Thyroid gland (tissue), 4 donors: Measurements from ENCODE around the gene PLAU. TPM values are rescaled to one million over a fixed set of nuclear protein-coding genes. Genes with fewer than 3 reads are reported as not detected.
"Not testable (repeated sequence)": the region's sequence is repeated elsewhere in the genome, so short reads cannot be mapped to it uniquely, and the experiment has no call there.

ENCODE experiments used
- DNase-seq, 2 donors: peaks; one replicate each; pipeline ENCODE4 v3.0.0-alpha.2; 2019
- H3K27ac ChIP-seq, 3 donors: fragments of 200-600 bp; sonication (generic); 1 replicate in 2 of 3; 2 replicates in 1 of 3; pipeline ENCODE4 v1.5.1; 2016 to 2019; ENCODE audit warnings: mild to moderate bottlenecking in 1 of 3, moderate library complexity in 1 of 3
- H3K27me3 ChIP-seq: fragments of 200-600 bp; sonication (generic); one replicate; pipeline ENCODE4 v1.5.1; 2019
- H3K36me3 ChIP-seq, 2 donors: fragments of 200-600 bp; sonication (generic); one replicate each; pipeline ENCODE4 v1.5.1; 2016 to 2019
- H3K4me1 ChIP-seq, 2 donors: fragments of 200-600 bp; sonication (generic); one replicate each; pipeline ENCODE4 v1.5.1; 2017 to 2019
- H3K4me3 ChIP-seq, 3 donors: fragments of 200-600 bp; sonication (generic); replicated peaks in 1 of 3; 1 replicate in 2 of 3; 2 replicates in 1 of 3; pipeline ENCODE4 v1.5.1; 2016; ENCODE audit warnings: mild to moderate bottlenecking in 1 of 3
- H3K9me3 ChIP-seq: fragments of 200-600 bp; sonication (generic); one replicate; pipeline ENCODE4 v1.5.1; 2017
- CTCF ChIP-seq, 6 experiments: fragments of 200-600 bp in 3 of 6; fragments of 450-650 bp in 3 of 6; sonication (generic) in 3 of 6; IDR thresholded peaks; one replicate each; pipeline ENCODE4 v1.5.1; 2016 to 2019; ENCODE audit warnings: antibody characterized with exemption in 6 of 6, mild to moderate bottlenecking in 2 of 6, inconsistent platforms in 1 of 6, moderate library complexity in 1 of 6
- POLR2A ChIP-seq, 2 donors: fragments of 450-650 bp; IDR thresholded peaks; one replicate each; pipeline ENCODE4 v1.6.1; 2017; ENCODE audit warnings: antibody characterized with exemption in 2 of 2, mild to moderate bottlenecking in 2 of 2, moderate library complexity in 1 of 2
- WGBS, 2 donors: methylation state at CpG; one replicate each; pipeline ENCODE4 v1.1.5; 2017; 5-methylcytosine and 5-hydroxymethylcytosine counted together
- intact Hi-C: fragments of 100-400 bp; cut with DNase I; formaldehyde crosslinking; loops from one replicate; pipeline ENCODE4 v1.15.1; 2023
- total RNA-seq, 4 donors: library from RNA; depleted of rRNA; stranded (reverse); fragments of >200 nt; gene quantifications; one replicate each; pipeline ENCODE4 v1.2.3, GENCODE V29; 2016

The PLAU gene
- total RNA-seq, 4 donors from 2014 or later = 3.8 to 13.3 (median 7.3) TPM

DNA sequence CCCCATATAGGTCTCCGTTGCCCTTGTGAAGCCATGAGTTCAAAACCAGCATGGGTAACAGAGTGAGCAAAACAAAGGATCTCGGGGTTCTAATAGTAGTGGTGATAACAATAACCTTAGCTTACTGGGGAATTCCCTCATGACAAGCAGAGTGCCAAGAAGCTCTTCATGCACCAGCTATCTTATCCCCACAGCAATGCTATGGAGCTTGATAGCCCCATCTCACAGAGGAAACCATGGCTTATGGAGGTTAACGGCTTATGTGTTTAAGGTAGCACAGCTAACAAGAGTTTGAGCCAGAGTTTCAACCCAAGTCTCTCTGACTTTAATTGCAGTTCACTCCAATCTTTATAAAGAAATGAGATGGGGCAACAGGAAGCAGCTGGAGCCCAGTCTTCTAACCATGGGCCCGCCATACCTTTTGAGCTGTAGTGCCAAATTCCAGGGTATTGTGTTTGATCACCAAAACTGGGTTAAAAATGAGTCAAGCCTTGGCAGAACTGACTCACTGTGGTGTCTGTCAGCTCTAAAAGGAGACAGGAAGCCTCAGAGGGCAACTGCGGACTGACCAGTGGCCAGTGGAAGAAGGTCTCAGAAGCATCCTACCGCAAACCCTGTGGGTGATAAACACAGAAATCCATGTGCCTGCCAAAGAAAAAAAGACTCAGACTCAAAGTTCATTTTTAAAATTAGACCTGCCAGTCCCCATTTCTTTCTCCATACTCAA is 16.5 kb upstream of the PLAU start:
- Histone ChIP-seq H3K27ac (no peak overlapping the region), H3K4me1 (peaks cover 0 to 9% of the 10 kb centered on the region in 2 donors), H3K4me3 (no peak overlapping the region), H3K36me3 (no peaks in the 10 kb centered on the region), H3K9me3 (no peaks in the 10 kb centered on the region), H3K27me3 (no peaks in the 10 kb centered on the region)
- intact Hi-C loops = loop anchor here (5.0 kb wide), 1 partner anchor 33 kb away; no protein-coding TSS in a partner anchor
- 68 to 78% methylated on average over 6 of the region's 6 CpGs for WGBS, 2 donors
- TF ChIP-seq CTCF (IDR thresholded peaks at IDR 0.05) (no peak), POLR2A (IDR thresholded peaks at IDR 0.05) (no peak)
- no peak for DNase-seq

DNA sequence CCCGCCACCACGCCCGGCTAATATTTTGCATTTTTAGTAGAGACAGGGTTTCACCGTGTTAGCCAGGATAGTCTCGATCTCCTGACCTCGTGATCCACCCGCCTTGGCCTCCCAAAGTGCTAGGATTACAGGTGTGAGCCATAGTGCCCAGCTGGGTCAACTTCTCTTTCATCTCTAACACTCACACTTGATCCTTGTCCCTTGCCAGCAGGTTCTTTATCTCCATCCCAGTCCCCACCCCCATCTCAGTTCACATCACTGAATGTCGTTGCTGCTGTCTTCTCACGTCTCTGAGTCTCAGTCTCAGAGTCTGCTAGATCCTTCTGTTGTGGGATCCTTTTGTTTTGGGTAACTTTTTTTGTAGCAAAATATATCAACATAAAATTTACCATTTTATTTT is 15.6 kb upstream of the PLAU start:
- H3K9me3 ChIP-seq, H3K27me3 ChIP-seq, H3K4me1 ChIP-seq, H3K4me3 ChIP-seq, intact Hi-C loops, DNase-seq, H3K27ac ChIP-seq, H3K36me3 ChIP-seq: not testable (repeated sequence)
- WGBS, 2 donors = 94 to 97% methylated on average over 9 of the region's 9 CpGs

DNA sequence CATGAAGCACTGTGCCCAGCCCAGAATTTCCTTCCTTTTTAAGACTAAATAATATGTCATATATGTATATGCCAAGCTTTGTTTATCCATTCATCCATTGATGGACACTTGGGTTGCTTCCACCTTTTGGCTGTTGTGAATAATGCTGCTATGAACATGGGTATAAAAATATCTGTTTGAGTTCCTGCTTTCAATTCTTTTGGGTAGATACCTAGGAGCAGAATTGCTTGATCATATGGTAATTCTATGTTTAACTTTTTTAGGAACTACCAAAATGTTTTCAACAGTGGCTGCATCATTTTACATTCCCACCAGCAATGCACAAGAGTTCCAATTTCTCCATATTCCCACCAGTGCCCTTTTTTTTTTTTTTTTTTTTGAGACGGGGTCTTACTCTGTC is 13.2 kb upstream of the PLAU start:
- Histone ChIP-seq H3K4me1 (peaks cover 0 to 6% of the 10 kb centered on the region in 2 donors), H3K27me3 (no peaks in the 10 kb centered on the region), H3K36me3 (no peaks in the 10 kb centered on the region), H3K4me3 (no peak overlapping the region), H3K27ac (no peak overlapping the region), H3K9me3 (no peaks in the 10 kb centered on the region)
- WGBS, 2 donors = 95 to 97% methylated on average over 1 of the region's 1 CpG
- TF ChIP-seq CTCF (IDR thresholded peaks at IDR 0.05) = no peak
- no peak for TF ChIP-seq POLR2A (IDR thresholded peaks at IDR 0.05)
- DNase-seq = no peak
- intact Hi-C loops = no loop called here

DNA sequence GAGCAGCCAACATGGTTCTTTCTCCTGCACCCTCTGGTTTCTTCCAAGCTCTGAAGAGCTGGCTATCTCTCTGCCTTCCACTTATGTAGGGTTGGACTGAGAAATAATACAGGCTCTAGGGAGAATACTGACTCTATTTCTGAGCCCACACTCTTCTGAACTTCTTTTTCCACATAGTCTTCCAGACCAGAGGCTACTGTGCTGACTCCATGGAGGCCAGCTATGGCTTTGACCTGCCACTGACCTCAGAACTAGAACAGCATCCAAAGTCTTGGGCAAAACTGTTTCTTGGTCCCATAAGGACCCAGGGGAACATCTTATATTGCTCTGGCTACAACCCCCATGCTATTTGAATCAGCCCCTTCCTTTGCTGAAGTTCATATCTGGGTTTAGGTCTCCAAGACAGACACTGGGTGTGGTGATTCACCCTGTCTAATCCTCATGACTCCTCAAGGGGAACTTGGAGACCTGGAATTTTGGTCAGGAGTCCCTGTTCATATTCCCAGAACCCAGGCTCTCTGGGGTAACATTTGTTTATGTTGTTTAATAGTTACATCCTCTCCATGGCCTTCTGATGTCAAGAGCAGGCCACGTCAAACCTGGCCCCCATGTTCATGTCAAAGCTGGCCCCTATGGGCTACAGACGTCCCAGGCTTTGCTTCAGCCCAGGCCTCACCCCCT is 12.1 kb upstream of the PLAU start:
- no peaks in the 10 kb centered on the region for H3K9me3 ChIP-seq
- peaks cover 0 to 12% of the 10 kb centered on the region in 2 donors for H3K4me1 ChIP-seq
- intact Hi-C loops = no loop called here
- DNase-seq = no peak
- no peak overlapping the region for H3K27ac ChIP-seq
- H3K27me3 ChIP-seq = no peaks in the 10 kb centered on the region
- 77 to 78% methylated on average over 2 of the region's 2 CpGs for WGBS, 2 donors
- H3K36me3 ChIP-seq = no peaks in the 10 kb centered on the region
- H3K4me3 ChIP-seq = no peak overlapping the region
- TF ChIP-seq POLR2A (IDR thresholded peaks at IDR 0.05) (no peak), CTCF (IDR thresholded peaks at IDR 0.05) (no peak)

DNA sequence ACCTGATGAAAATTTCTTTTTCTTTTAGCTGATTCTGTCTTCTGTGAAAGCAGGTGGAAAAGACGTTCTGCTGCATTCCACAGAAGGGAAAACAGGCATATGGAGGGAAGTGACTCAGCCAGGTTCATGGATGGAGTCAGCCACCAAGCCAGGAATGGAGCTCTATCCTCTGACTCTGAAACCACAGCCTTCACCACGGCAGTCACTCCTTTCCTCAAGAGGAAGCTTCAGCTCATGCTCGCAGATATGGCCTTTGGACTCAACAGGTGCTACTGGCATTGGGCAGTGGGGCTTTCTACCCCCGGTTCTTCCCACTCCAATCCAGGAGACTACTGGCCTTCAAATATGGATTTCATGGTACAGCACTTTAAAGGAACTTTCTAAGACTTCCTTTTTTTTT is 11.5 kb upstream of the PLAU start:
- Histone ChIP-seq H3K27ac (no peak overlapping the region), H3K4me3 (no peak overlapping the region), H3K36me3 (no peaks in the 10 kb centered on the region), H3K4me1 (peaks cover 5 to 16% of the 10 kb centered on the region in 2 donors), H3K9me3 (no peaks in the 10 kb centered on the region), H3K27me3 (no peaks in the 10 kb centered on the region)
- intact Hi-C loops = no loop called here
- WGBS, 2 donors = 80 to 84% methylated on average over 4 of the region's 4 CpGs
- DNase-seq = no peak
- TF ChIP-seq POLR2A (IDR thresholded peaks at IDR 0.05) (no peak), CTCF (IDR thresholded peaks at IDR 0.05) (no peak)
